Stimulated activated CD8-positive, alpha-beta memory T cell treated with anti-CD3 and anti-CD28 coated beads, Interleukin-12 subunit alpha, Interleukin-12 subunit beta, amount 100 ng/mL, for 24 hours (primary cell): ENCODE results near the gene MTUS2.
"Not testable (repeated sequence)": the region's sequence is repeated elsewhere in the genome, so short reads cannot be mapped to it uniquely, and the experiment has no call there.

Experiments used
- DNase-seq: peaks from one replicate; pipeline ENCODE4 v3.0.0-alpha.2; 2020; ENCODE audit errors: extremely low read depth

MTUS2 gene

GRCh38 chr13:29162638-29163235, 342.6 kb downstream of the MTUS2 start:
- DNase-seq: no peak

DNA sequence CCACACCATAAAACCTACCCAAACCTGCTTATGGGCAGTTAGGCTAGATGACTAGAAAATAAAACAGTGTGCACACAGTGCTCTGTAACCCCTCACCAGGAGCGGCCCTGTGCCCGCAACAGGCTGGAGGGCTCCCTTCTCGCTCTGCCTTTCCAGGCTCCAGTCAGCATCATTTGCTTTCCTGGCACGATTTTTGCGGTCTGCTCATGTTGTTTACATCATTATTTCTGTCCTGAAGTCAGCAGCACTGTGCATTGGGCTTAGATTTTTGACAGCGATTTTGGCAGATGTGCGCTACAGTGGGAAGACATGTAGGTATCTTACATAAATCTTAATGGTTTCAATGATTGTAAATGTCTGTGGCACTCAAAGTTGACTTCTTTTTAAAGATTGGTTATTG, 344.0 kb downstream of the MTUS2 start:
- DNase-seq: no peak

GRCh38 chr13:29165216-29165615, 345.1 kb downstream of the MTUS2 start:
- DNase-seq: no peak

DNA sequence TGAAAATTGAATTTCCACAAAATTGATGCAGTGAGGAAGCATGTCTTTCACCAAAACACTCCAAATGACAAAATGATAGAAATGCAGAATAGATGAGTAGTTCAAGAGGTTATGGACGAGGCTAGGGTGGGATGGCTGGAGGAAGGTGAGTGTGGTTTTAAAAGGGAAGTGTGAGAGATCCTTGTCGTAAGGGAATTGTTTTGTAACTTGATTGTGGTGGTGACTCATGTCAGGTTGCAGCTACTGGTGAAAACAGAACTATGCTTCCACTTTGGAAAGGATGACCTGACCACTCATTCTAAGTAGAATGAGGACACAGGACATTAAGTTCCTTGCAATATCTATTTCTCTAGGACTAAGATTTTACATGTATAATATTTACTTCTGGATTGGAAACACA, 345.7 kb downstream of the MTUS2 start:
- no peak for DNase-seq

DNA sequence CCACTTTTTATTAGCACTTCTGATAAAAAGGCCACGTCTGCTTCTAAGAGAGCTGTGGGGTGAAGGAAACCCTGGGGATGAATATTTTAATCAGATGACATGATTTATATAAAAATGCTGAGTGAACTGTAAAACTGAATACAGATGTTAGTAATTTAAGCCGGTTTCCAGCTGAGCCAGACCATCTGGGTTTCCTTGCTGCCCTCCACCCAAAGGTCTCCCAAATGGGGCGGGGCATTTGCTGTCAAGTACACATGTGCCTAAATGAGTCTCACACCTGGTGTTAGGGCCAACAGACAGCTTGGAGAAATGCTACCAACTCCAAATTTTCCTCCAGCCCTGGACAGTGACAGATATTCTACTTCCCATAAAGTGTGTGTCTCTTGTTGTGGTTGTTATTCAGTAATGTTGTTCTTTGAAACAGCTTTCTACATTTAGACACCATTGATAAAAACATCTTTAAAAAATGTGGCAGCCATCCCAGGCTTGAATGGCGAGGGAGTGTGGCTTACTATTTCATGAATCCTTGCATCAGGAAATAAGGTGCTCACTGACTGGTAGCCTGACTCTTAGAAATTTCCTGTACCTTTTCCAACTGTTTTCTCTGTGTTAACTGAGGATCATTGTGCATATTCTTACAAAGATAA, 350.4 kb downstream of the MTUS2 start:
- no peak for DNase-seq

DNA sequence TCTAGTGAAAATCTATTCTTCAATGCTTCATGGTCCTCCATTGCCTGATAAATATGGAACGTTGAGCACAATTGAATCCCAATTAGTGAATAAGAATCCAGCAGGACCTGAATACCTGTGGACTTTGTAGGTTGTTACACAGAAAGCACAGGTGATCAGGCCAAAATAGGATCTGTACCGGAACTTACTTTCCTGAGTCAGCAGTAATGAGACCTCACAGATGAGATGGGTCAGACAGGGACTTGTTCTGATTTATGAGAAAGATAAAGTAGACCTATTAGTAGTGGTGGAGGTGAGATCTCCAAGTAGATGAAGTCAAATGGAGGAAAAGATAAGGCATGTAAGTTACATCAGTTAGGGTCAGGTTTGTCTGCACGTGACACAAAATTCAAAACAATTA, 351.1 kb downstream of the MTUS2 start:
- no peak for DNase-seq

GRCh38 chr13:29174093-29174492, 354.0 kb downstream of the MTUS2 start:
- DNase-seq: no peak

GRCh38 chr13:29175250-29175873, 355.2 kb downstream of the MTUS2 start:
- DNase-seq: no peak

DNA sequence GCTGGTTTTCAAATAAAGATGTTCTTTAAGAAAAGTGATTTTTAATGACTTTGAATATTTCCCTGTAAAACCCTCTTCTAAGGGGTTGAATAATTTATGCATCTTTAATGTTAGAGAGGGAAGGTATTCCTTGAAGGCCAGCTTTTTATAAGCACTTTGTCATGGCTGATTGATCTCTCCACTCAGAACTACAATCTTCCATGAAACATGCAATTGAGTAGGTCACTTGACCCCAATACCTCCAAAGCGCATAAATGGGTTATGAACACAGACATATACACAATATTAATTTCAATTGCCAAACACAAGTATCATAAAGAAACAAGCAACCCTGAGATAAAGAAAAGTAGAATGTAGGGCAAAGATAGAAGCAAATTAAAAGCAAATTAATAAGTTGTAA, 359.9 kb downstream of the MTUS2 start:
- DNase-seq: no peak

DNA sequence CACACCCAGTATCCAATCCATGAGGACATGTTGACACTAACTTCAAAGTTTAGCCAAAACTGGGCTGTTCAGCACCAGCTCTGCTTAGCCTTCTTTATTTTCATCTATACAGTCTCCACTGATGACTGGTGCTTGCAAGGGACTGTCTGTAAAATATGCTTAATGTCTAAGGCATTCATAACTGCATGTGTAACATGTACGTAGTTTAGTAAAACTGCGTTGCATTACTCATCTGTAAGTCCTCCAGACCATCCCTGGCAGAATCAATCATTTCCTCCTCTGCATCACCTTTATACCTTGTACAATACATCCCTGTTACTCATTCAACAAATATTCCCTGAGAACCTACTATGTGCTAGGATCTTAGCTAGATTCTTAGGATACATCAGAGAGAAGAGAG, 362.1 kb downstream of the MTUS2 start:
- no peak for DNase-seq

GRCh38 chr13:29185926-29186325, 365.8 kb downstream of the MTUS2 start:
- DNase-seq: no peak

GRCh38 chr13:29187584-29187983, 367.4 kb downstream of the MTUS2 start:
- no peak for DNase-seq

DNA sequence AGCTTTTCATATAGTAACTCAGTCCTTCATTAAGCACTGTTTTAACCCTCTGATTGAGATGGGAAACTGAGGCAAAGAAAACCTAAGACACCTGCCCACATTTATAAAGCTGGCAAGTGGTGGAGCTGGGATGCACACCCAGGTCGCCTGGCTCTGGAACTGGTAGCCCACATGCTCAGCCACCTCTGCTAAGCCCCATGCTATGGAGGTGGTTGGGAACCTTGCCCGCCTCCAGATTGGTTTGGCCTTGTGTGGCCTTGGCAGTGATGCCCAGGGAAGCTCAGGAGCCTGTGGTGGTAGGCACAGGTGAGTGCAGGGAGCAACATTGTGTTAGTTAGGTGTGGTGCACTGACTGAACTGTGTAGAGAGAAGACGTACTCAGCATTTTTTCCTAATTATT, 370.2 kb downstream of the MTUS2 start:
- DNase-seq: no peak

GRCh38 chr13:29193083-29193482, 372.9 kb downstream of the MTUS2 start:
- no peak for DNase-seq

DNA sequence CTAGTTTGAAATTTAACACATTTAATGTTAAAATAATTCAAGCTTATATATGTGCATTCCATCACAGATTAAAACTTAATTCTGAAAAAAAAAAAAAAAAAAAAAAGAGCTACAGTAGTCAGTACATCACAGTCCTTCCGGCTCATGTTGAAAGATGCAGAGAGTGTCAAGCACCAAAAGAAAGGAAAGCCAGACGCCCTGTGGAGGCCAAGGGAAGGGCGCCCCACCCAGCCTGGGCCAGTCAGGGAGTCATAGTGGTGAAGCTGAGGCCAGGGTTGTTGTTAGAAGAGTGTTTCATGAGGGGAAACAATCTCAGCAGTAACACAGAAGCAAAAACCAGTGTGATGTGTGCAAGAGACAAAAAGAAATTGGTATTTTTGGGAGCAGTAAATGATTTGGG, 375.3 kb downstream of the MTUS2 start:
- DNase-seq: no peak

- DNase-seq: no peak
These were observed 376.4 kb downstream of the MTUS2 start for GRCh38 chr13:29196409-29197074.

GRCh38 chr13:29202753-29203152, 382.6 kb downstream of the MTUS2 start:
- not testable (repeated sequence) for DNase-seq

- no peak for DNase-seq
These were observed 384.5 kb downstream of the MTUS2 start for GRCh38 chr13:29204651-29205050.

GRCh38 chr13:29210676-29211075, 390.5 kb downstream of the MTUS2 start:
- no peak for DNase-seq

GRCh38 chr13:29211162-29211561, 391.0 kb downstream of the MTUS2 start:
- not testable (repeated sequence) for DNase-seq

GRCh38 chr13:29222458-29222857, 402.3 kb downstream of the MTUS2 start:
- DNase-seq: no peak

DNA sequence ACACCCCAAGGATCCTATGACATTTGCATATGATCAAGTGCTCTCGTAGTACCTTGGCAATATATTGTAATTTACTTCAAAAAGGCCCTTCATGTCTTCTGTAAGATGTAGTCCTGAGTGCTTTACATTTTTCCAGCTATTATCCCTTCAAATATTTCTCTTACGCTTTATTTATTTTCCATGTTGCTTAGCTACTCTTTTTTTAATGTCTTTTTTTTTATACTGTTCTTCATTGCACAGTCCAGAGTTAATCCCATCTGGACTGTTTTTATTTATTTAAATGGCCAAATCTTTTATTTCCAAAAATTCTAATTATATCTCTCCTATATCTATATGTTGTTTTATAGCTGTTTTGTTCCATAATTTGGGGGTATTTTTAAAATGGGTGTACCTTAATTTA, 404.1 kb downstream of the MTUS2 start:
- no peak for DNase-seq

DNA sequence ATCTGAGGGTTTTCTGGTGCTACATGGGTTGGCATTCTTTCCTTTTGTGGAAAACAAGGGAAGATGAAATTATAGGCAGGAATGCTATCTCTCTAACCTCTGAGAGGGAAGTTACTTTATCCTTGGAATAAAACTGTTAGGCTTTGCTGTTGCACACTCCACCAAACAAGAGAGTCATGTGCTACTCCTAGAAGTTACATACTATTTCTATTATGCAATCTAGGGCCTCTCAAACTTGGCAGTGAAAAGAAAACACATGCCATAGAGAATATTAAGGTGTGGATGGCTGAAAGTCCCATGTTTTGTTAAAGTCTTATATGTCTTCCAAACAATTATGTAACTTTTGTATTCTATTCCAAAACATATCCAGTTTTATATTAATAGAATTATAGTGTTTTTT, 407.4 kb downstream of the MTUS2 start:
- DNase-seq: no peak
